Measurements from ENCODE around the gene ZNF594.
"Not testable (repeated sequence)": the region's sequence is repeated elsewhere in the genome, so short reads cannot be mapped to it uniquely, and the experiment has no call there.

ZNF594 gene

DNA sequence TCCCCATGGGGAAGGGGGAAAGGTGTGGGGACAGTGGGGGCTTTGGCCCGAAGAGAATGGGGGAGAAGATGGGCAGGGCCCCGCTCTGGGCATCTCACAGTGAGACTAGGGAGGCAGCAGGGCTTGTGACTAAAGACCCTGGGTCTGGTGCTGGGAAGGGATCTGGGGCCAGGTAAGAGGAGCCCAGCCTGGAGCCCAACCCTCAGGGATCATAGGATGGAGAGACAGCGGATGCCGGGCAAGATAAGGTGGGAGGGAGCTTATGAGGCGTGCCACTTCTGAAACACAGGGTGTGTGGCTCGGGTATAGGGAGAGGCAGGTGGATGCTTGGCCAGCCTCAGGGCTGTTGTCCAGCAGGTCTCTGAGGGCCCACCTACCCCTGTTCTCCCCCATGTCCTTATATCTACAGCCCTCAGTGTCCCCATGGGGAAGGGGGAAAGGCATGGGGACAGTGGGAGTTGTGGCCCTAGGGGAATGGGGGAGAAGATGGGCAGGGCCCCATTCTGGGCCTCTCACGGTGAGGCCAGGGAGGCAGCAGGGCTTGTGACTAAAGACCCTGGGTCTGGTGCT, 60.4 kb downstream of the ZNF594 start:
- H3K9me3 ChIP-seq (replicated peaks in 1 of 2; ENCODE audit: control insufficient read depth in 2 of 2, insufficient read depth in 1 of 2, low read depth in 1 of 2, low read length in 2 of 2), result no peaks in the 10 kb centered on the region
- no peak overlapping the region for H3K4me3 ChIP-seq (ENCODE audit: low read length in 2 of 2)
- H3K27me3 ChIP-seq (ENCODE audit: control insufficient read depth in 3 of 3, insufficient read depth in 3 of 3, low read depth in 1 of 3, low read length in 3 of 3), result peaks cover 0 to 4% (median 0%) of the 10 kb centered on the region in 3 experiments
- no peak overlapping the region for H3K27ac ChIP-seq (replicated peaks; ENCODE audit: low read length)
- H3K36me3 ChIP-seq (replicated peaks in 1 of 2; ENCODE audit: control insufficient read depth in 2 of 2, insufficient read depth in 2 of 2, low read length in 2 of 2), result no peaks in the 10 kb centered on the region
- H3K4me1 ChIP-seq (ENCODE audit: control insufficient read depth in 2 of 2, insufficient read depth in 1 of 2, low read depth in 1 of 2, low read length in 2 of 2), result no peaks in the 10 kb centered on the region
- WGBS, 2 donors (ENCODE audit: extremely low coverage in 2 of 2, insufficient read length in 2 of 2, insufficient replicate concordance in 1 of 2), result no CpG with 5 or more reads among the region's 7 CpGs
- H3K23ac ChIP-seq (ENCODE audit: low read depth, low read length, poor library complexity), result no peak overlapping the region
- no peak overlapping the region for H3K4me2 ChIP-seq (ENCODE audit: insufficient read depth, low read length, poor library complexity, severe bottlenecking)
- no peak overlapping the region for H3K4ac ChIP-seq (ENCODE audit: low read length)
- no peak overlapping the region for H2AK5ac ChIP-seq (ENCODE audit: low read depth, low read length)
- no peak overlapping the region for H3K14ac ChIP-seq (ENCODE audit: low read length)
- no peak for DNase-seq (ENCODE audit: low spot score)
- H4K8ac ChIP-seq (ENCODE audit: low read depth, low read length), result no peak overlapping the region
- no peak overlapping the region for H3K9ac ChIP-seq (ENCODE audit: low read depth, low read length, poor library complexity)
- no peaks in the 10 kb centered on the region for H3K79me1 ChIP-seq (ENCODE audit: low read depth, low read length)
- H2BK12ac ChIP-seq (ENCODE audit: low read length), result no peak overlapping the region
- peak overlapping the region; percentile 11 for H3K18ac ChIP-seq (ENCODE audit: low read length)
- H2AFZ ChIP-seq (ENCODE audit: low read length), result no peak overlapping the region
- no peak overlapping the region for H2BK5ac ChIP-seq (ENCODE audit: low read length)
- H2BK120ac ChIP-seq (ENCODE audit: low read depth, low read length), result no peak overlapping the region
- H2BK15ac ChIP-seq (ENCODE audit: low read length), result peak overlapping the region; percentile 17
- H4K91ac ChIP-seq (ENCODE audit: low read depth, low read length, poor library complexity), result no peak overlapping the region

DNA sequence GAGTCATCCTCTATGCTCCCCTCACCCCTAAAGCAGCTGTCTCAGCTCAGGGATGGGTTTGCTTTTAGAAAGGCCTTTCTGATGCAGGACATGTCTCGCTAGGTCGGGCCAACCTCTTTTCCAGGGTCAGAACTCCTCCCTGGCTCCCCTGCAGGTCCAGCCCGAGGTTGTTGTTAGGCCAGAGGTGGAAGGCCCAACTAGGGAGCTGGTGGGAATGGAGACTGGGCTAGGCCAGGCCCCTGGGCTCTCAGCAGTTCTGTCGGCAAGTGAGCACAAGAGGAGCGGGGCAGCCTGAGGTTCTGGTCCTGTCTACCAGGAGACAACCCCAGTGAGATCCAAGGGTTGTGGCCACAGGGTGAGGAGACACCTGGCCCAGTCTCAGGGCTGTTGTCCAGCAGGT, 61.0 kb downstream of the ZNF594 start:
- H2BK15ac ChIP-seq (ENCODE audit: low read length); H2BK12ac ChIP-seq (ENCODE audit: low read length); H3K4me3 ChIP-seq (ENCODE audit: low read length in 2 of 2); H3K36me3 ChIP-seq (replicated peaks in 1 of 2; ENCODE audit: control insufficient read depth in 2 of 2, insufficient read depth in 2 of 2, low read length in 2 of 2); H2BK120ac ChIP-seq (ENCODE audit: low read depth, low read length); H3K4me1 ChIP-seq (ENCODE audit: control insufficient read depth in 2 of 2, insufficient read depth in 1 of 2, low read depth in 1 of 2, low read length in 2 of 2); H2AK5ac ChIP-seq (ENCODE audit: low read depth, low read length); DNase-seq (ENCODE audit: low spot score); H3K18ac ChIP-seq (ENCODE audit: low read length); H3K23ac ChIP-seq (ENCODE audit: low read depth, low read length, poor library complexity); H3K4ac ChIP-seq (ENCODE audit: low read length); H2AFZ ChIP-seq (ENCODE audit: low read length); H3K9me3 ChIP-seq (replicated peaks in 1 of 2; ENCODE audit: control insufficient read depth in 2 of 2, insufficient read depth in 1 of 2, low read depth in 1 of 2, low read length in 2 of 2); H3K27me3 ChIP-seq (ENCODE audit: control insufficient read depth in 3 of 3, insufficient read depth in 3 of 3, low read depth in 1 of 3, low read length in 3 of 3); H3K14ac ChIP-seq (ENCODE audit: low read length); H3K9ac ChIP-seq (ENCODE audit: low read depth, low read length, poor library complexity); H4K91ac ChIP-seq (ENCODE audit: low read depth, low read length, poor library complexity); H3K79me1 ChIP-seq (ENCODE audit: low read depth, low read length); H2BK5ac ChIP-seq (ENCODE audit: low read length); H3K4me2 ChIP-seq (ENCODE audit: insufficient read depth, low read length, poor library complexity, severe bottlenecking); H3K27ac ChIP-seq (replicated peaks; ENCODE audit: low read length); H4K8ac ChIP-seq (ENCODE audit: low read depth, low read length): not testable (repeated sequence)
- no CpG with 5 or more reads among the region's 5 CpGs for WGBS, 2 donors (ENCODE audit: extremely low coverage in 2 of 2, insufficient read length in 2 of 2, insufficient replicate concordance in 1 of 2)

GRCh38 chr17:5130261-5130660, 61.4 kb downstream of the ZNF594 start:
- H3K27ac ChIP-seq (replicated peaks; ENCODE audit: low read length); H3K18ac ChIP-seq (ENCODE audit: low read length); H2AFZ ChIP-seq (ENCODE audit: low read length); H2BK12ac ChIP-seq (ENCODE audit: low read length); H4K8ac ChIP-seq (ENCODE audit: low read depth, low read length); H3K9ac ChIP-seq (ENCODE audit: low read depth, low read length, poor library complexity); H2BK15ac ChIP-seq (ENCODE audit: low read length); H3K36me3 ChIP-seq (replicated peaks in 1 of 2; ENCODE audit: control insufficient read depth in 2 of 2, insufficient read depth in 2 of 2, low read length in 2 of 2); H3K9me3 ChIP-seq (replicated peaks in 1 of 2; ENCODE audit: control insufficient read depth in 2 of 2, insufficient read depth in 1 of 2, low read depth in 1 of 2, low read length in 2 of 2); H3K14ac ChIP-seq (ENCODE audit: low read length); H3K27me3 ChIP-seq (ENCODE audit: control insufficient read depth in 3 of 3, insufficient read depth in 3 of 3, low read depth in 1 of 3, low read length in 3 of 3); H3K79me1 ChIP-seq (ENCODE audit: low read depth, low read length); H3K4me3 ChIP-seq (ENCODE audit: low read length in 2 of 2); H3K4me1 ChIP-seq (ENCODE audit: control insufficient read depth in 2 of 2, insufficient read depth in 1 of 2, low read depth in 1 of 2, low read length in 2 of 2); H3K4me2 ChIP-seq (ENCODE audit: insufficient read depth, low read length, poor library complexity, severe bottlenecking); H4K91ac ChIP-seq (ENCODE audit: low read depth, low read length, poor library complexity); H2BK120ac ChIP-seq (ENCODE audit: low read depth, low read length); H2AK5ac ChIP-seq (ENCODE audit: low read depth, low read length); H2BK5ac ChIP-seq (ENCODE audit: low read length); H3K23ac ChIP-seq (ENCODE audit: low read depth, low read length, poor library complexity); H3K4ac ChIP-seq (ENCODE audit: low read length); DNase-seq (ENCODE audit: low spot score): not testable (repeated sequence)
- no CpG with 5 or more reads among the region's 10 CpGs for WGBS, 2 donors (ENCODE audit: extremely low coverage in 2 of 2, insufficient read length in 2 of 2, insufficient replicate concordance in 1 of 2)

GRCh38 chr17:5129770-5130169, 61.9 kb downstream of the ZNF594 start:
- H2BK15ac ChIP-seq (ENCODE audit: low read length); H3K4me1 ChIP-seq (ENCODE audit: control insufficient read depth in 2 of 2, insufficient read depth in 1 of 2, low read depth in 1 of 2, low read length in 2 of 2); H3K27me3 ChIP-seq (ENCODE audit: control insufficient read depth in 3 of 3, insufficient read depth in 3 of 3, low read depth in 1 of 3, low read length in 3 of 3); H3K4ac ChIP-seq (ENCODE audit: low read length); H3K14ac ChIP-seq (ENCODE audit: low read length); H3K18ac ChIP-seq (ENCODE audit: low read length); H3K79me1 ChIP-seq (ENCODE audit: low read depth, low read length); H4K8ac ChIP-seq (ENCODE audit: low read depth, low read length); H2BK120ac ChIP-seq (ENCODE audit: low read depth, low read length); H3K27ac ChIP-seq (replicated peaks; ENCODE audit: low read length); DNase-seq (ENCODE audit: low spot score); H2AFZ ChIP-seq (ENCODE audit: low read length); H2BK5ac ChIP-seq (ENCODE audit: low read length); H3K4me3 ChIP-seq (ENCODE audit: low read length in 2 of 2); H3K9me3 ChIP-seq (replicated peaks in 1 of 2; ENCODE audit: control insufficient read depth in 2 of 2, insufficient read depth in 1 of 2, low read depth in 1 of 2, low read length in 2 of 2); H3K23ac ChIP-seq (ENCODE audit: low read depth, low read length, poor library complexity); H2AK5ac ChIP-seq (ENCODE audit: low read depth, low read length); H3K4me2 ChIP-seq (ENCODE audit: insufficient read depth, low read length, poor library complexity, severe bottlenecking); H2BK12ac ChIP-seq (ENCODE audit: low read length); H3K9ac ChIP-seq (ENCODE audit: low read depth, low read length, poor library complexity); H3K36me3 ChIP-seq (replicated peaks in 1 of 2; ENCODE audit: control insufficient read depth in 2 of 2, insufficient read depth in 2 of 2, low read length in 2 of 2); H4K91ac ChIP-seq (ENCODE audit: low read depth, low read length, poor library complexity): not testable (repeated sequence)
- no CpG with 5 or more reads among the region's 8 CpGs for WGBS, 2 donors (ENCODE audit: extremely low coverage in 2 of 2, insufficient read length in 2 of 2, insufficient replicate concordance in 1 of 2)
